KG1 (cell line): ENCODE data around the gene CTRB2.
"Not testable (repeated sequence)": the region's sequence is repeated elsewhere in the genome, so short reads cannot be mapped to it uniquely, and the experiment has no call there.

Source experiments
- DNase-seq: peaks from one replicate; lab custom pipeline; 2025; lab: John Stamatoyannopoulos, UW

The CTRB2 gene

GRCh38 chr16:75205961-75206748 is 806 bp downstream of the CTRB2 start:
- DNase-seq = not testable (repeated sequence)

GRCh38 chr16:75205438-75205837 is 1.5 kb downstream of the CTRB2 start:
- not testable (repeated sequence) for DNase-seq

GRCh38 chr16:75204905-75205304 is 2.1 kb downstream of the CTRB2 start:
- not testable (repeated sequence) for DNase-seq

GRCh38 chr16:75204410-75204758 is 2.6 kb downstream of the CTRB2 start:
- DNase-seq = no peak

- no peak for DNase-seq
Observed at GRCh38 chr16:75203667-75204409, 3.1 kb downstream of the CTRB2 start.

GRCh38 chr16:75203096-75203495 is 3.9 kb downstream of the CTRB2 start:
- DNase-seq = no peak

GRCh38 chr16:75202069-75202590 is 4.8 kb downstream of the CTRB2 start:
- DNase-seq = no peak

GRCh38 chr16:75198135-75198600 is 8.8 kb downstream of the CTRB2 start:
- no peak for DNase-seq

- no peak for DNase-seq
Observed at GRCh38 chr16:75197522-75198134, 9.3 kb downstream of the CTRB2 start.

GRCh38 chr16:75196836-75197235 is 10.1 kb downstream of the CTRB2 start:
- no peak for DNase-seq

- no peak for DNase-seq
Observed at GRCh38 chr16:75195811-75196790, 10.9 kb downstream of the CTRB2 start.

GRCh38 chr16:75193730-75194444 is 13.1 kb downstream of the CTRB2 start:
- DNase-seq = no peak

GRCh38 chr16:75193265-75193650 is 13.7 kb downstream of the CTRB2 start:
- DNase-seq = no peak

- DNase-seq = no peak
Observed at GRCh38 chr16:75192606-75193264, 14.2 kb downstream of the CTRB2 start.

- DNase-seq = no peak
Observed at GRCh38 chr16:75189638-75190245, 17.2 kb downstream of the CTRB2 start.

- no peak for DNase-seq
Observed at GRCh38 chr16:75188832-75189477, 18.0 kb downstream of the CTRB2 start.

- DNase-seq = peak; percentile 19
Observed at GRCh38 chr16:75181630-75182029, 25.3 kb downstream of the CTRB2 start.

- DNase-seq = no peak
Observed at GRCh38 chr16:75179208-75179607, 27.8 kb downstream of the CTRB2 start.

- no peak for DNase-seq
Observed at GRCh38 chr16:75176926-75177325, 30.0 kb downstream of the CTRB2 start.
